HepG2 (cell line): ENCODE data around the gene TLNRD1. TPM values are rescaled to one million over a fixed set of nuclear protein-coding genes. Genes with fewer than 3 reads are reported as not detected.

Source experiments
- ATAC-seq: fragments of 200-7000 bp; cut with Tn5 transposase; 3 replicates; pipeline ENCODE4 v1.9.1; 2020; ENCODE audit warnings: mild to moderate bottlenecking, moderate library complexity
- BruUV-seq: library from RNA; stranded (reverse); fragments of 400-500 nt; replicated peaks from 2 replicates; lab custom pipeline; 2021; lab: Mats Ljungman, UMichigan
- CTCF ChIA-PET: fragments of 300-600 bp; formaldehyde crosslinking; extraction: SDS; loops from one replicate; lab custom pipeline; 2021; ENCODE audit warnings: low total read pairs, inconsistent platforms, low intra/inter-chr PET ratio; lab: Yijun Ruan, JAX
- POLR2A ChIA-PET: fragments of 350-600 bp; sonication (Branson Sonifier 250); formaldehyde crosslinking; loops from one replicate; lab custom pipeline; 2020; ENCODE audit warnings: antibody characterized with exemption, inconsistent platforms; lab: Yijun Ruan, JAX
- DNase-seq: peaks from one replicate; pipeline ENCODE4 v3.0.0-alpha.2; 2015; ENCODE audit warnings: low spot score
- FAIRE-seq: peaks from 3 replicates; lab custom pipeline; 2011; peaks lifted over from hg19 to GRCh38; lab: Jason Lieb, UNC
- H2AFZ ChIP-seq: one replicate; pipeline ENCODE4 v1.6.1; 2011; ENCODE audit warnings: low read length, inconsistent platforms
- H3K27ac ChIP-seq: fragments of 300-600 bp; 3 replicates; pipeline ENCODE4 v1.8.0; 2011; ENCODE audit warnings: mixed run types, mild to moderate bottlenecking, mixed read lengths, low read length, inconsistent platforms; ENCODE audit not compliant: insufficient read depth; ENCODE audit errors: extremely low read length
- H3K27me3 ChIP-seq, 2 experiments: fragments of 200-600 bp in 1 of 2; 2 replicates in 1 of 2; 3 replicates in 1 of 2; pipeline versions ENCODE4 v1.6.0 to v1.8.0; 2011; ENCODE audit warnings: low read length in 2 of 2, mild to moderate bottlenecking in 2 of 2, moderate library complexity in 2 of 2, inconsistent platforms in 1 of 2; ENCODE audit not compliant: insufficient read depth in 2 of 2, control insufficient read depth in 1 of 2
- H3K36me3 ChIP-seq, 2 experiments: fragments of 200-600 bp in 1 of 2; replicated peaks in 1 of 2; 2 replicates in 1 of 2; 3 replicates in 1 of 2; pipeline versions ENCODE4 v1.5.1 to v1.8.0; 2011; ENCODE audit warnings: low read length in 2 of 2, inconsistent platforms in 1 of 2; ENCODE audit not compliant: insufficient read depth in 2 of 2, control insufficient read depth in 1 of 2
- H3K4me1 ChIP-seq: 2 replicates; pipeline ENCODE4 v1.5.1; 2012; ENCODE audit warnings: low read length, inconsistent platforms; ENCODE audit not compliant: insufficient read depth
- H3K4me2 ChIP-seq: 2 replicates; pipeline ENCODE4 v1.6.0; 2011; ENCODE audit warnings: low read depth, low read length, inconsistent platforms
- H3K4me3 ChIP-seq, 3 experiments: fragments of 200-600 bp in 1 of 3; sonication (generic), shearing (Covaris generic) in 1 of 3; replicated peaks in 1 of 3; 2 replicates each; pipeline ENCODE4 v1.5.1; 2011 to 2016; ENCODE audit warnings: low read length in 3 of 3, inconsistent platforms in 2 of 3, low read depth in 2 of 3, mild to moderate bottlenecking in 2 of 3, control low read depth in 1 of 3, mixed read lengths in 1 of 3; ENCODE audit not compliant: insufficient read depth in 1 of 3
- H3K79me2 ChIP-seq: one replicate; pipeline ENCODE4 v1.6.1; 2011; ENCODE audit warnings: low read length, inconsistent platforms; ENCODE audit not compliant: insufficient read depth
- H3K9ac ChIP-seq: 2 replicates; pipeline ENCODE4 v1.6.0; 2011; ENCODE audit warnings: mild to moderate bottlenecking, low read depth, low read length, inconsistent platforms; ENCODE audit not compliant: insufficient read depth
- H3K9me3 ChIP-seq: 2 replicates; pipeline ENCODE4 v1.5.1; 2012; ENCODE audit warnings: mild to moderate bottlenecking, low read length
- H4K20me1 ChIP-seq: 2 replicates; pipeline ENCODE4 v1.6.0; 2011; ENCODE audit warnings: inconsistent platforms, mild to moderate bottlenecking, low read length, moderate library complexity; ENCODE audit not compliant: insufficient read depth
- EHMT2 ChIP-seq: fragments of 200-600 bp; sonication (generic); IDR thresholded peaks from 2 replicates; pipeline ENCODE4 v1.7.0; 2017; ENCODE audit warnings: antibody characterized with exemption, low read depth, low read length, borderline replicate concordance
- JUNB ChIP-seq: sonication (generic); formaldehyde crosslinking; IDR thresholded peaks from 2 replicates; pipeline ENCODE4 v1.8.0; 2022; ENCODE audit warnings: missing genetic modification reagents, mild to moderate bottlenecking, borderline replicate concordance
- MTA3 ChIP-seq: sonication (generic); formaldehyde crosslinking; IDR thresholded peaks from 2 replicates; pipeline ENCODE4 v1.4.0; 2020; ENCODE audit warnings: missing genetic modification reagents
- NCOA2 ChIP-seq: sonication (generic); formaldehyde crosslinking; IDR thresholded peaks from 2 replicates; pipeline ENCODE4 v1.8.0; 2022; ENCODE audit warnings: inconsistent platforms
- NFRKB ChIP-seq: fragments of 450-650 bp; IDR thresholded peaks from 2 replicates; pipeline ENCODE4 v1.6.1; 2017
- SMAD3 ChIP-seq: sonication (generic); formaldehyde crosslinking; IDR thresholded peaks from 2 replicates; pipeline ENCODE4 v1.4.0; 2020; ENCODE audit warnings: missing genetic modification reagents
- TMF1 ChIP-seq: sonication (generic); formaldehyde crosslinking; IDR thresholded peaks from 2 replicates; pipeline ENCODE4 v1.8.1; 2022; ENCODE audit warnings: low read depth, missing genetic modification reagents
- ZBTB3 ChIP-seq: sonication (generic); formaldehyde crosslinking; IDR thresholded peaks from 2 replicates; pipeline ENCODE4 v1.4.0; 2020; ENCODE audit warnings: low read depth, mild to moderate bottlenecking, moderate library complexity, missing genetic modification reagents, borderline replicate concordance
- ZNF317 ChIP-seq: sonication (generic); formaldehyde crosslinking; IDR thresholded peaks from 2 replicates; pipeline ENCODE4 v1.5.0; 2020; ENCODE audit warnings: mild to moderate bottlenecking, missing genetic modification reagents
- ZNF549 ChIP-seq: sonication (generic); formaldehyde crosslinking; IDR thresholded peaks from 2 replicates; pipeline ENCODE4 v1.5.0; 2020; ENCODE audit warnings: missing genetic modification reagents
- ZNF567 ChIP-seq: sonication (generic); formaldehyde crosslinking; IDR thresholded peaks from 2 replicates; pipeline ENCODE4 v1.8.1; 2023; ENCODE audit warnings: mild to moderate bottlenecking, missing genetic modification reagents, borderline replicate concordance
- ZNF570 ChIP-seq: sonication (generic); formaldehyde crosslinking; IDR thresholded peaks from 2 replicates; pipeline ENCODE4 v1.4.0; 2020; ENCODE audit warnings: mild to moderate bottlenecking, missing genetic modification reagents, borderline replicate concordance
- ZNF619 ChIP-seq: sonication (generic); formaldehyde crosslinking; IDR thresholded peaks from 2 replicates; pipeline ENCODE4 v1.4.0; 2020; ENCODE audit warnings: mild to moderate bottlenecking, missing genetic modification reagents
- WGBS: methylation state at CpG from one replicate; pipeline ENCODE4 v1.1.6; 2017; ENCODE audit warnings: low lambda C conversion rate; 5-methylcytosine and 5-hydroxymethylcytosine counted together
- in situ Hi-C: cut with HindIII; loops from 2 replicates; pipeline ENCODE4 v1.10.0; 2017; ENCODE audit warnings: low pct_unique_long_range_greater_than_20kb; ENCODE audit not compliant: extremely low pct_ligation_motif_present
- intact Hi-C: fragments of 100-400 bp; cut with micrococcal nuclease; formaldehyde crosslinking; loops from one replicate; pipeline ENCODE4 v1.10.0; 2022; ENCODE audit not compliant: unreplicated experiment
- polyA plus RNA-seq, 8 experiments: library from polyadenylated mRNA; depleted of rRNA in 3 of 8; stranded (reverse) in 7 of 8; unstranded in 1 of 8; fragments of >200 nt; fragmentation: Illumina TruSeq in 4 of 8; extraction: Trizol in 4 of 8; gene quantifications; 2 replicates each; pipeline versions ENCODE4 v1.2.1 to v1.2.3, GENCODE V29; 2011 to 2016; ENCODE audit warnings: low read depth in 4 of 8, missing spikeins in 1 of 8, mixed read lengths in 1 of 8; ENCODE audit not compliant: insufficient read depth in 1 of 8
- total RNA-seq, 5 experiments: library from RNA; depleted of rRNA; stranded (reverse); fragments of >200 nt; fragmentation: Illumina TruSeq; extraction: Trizol; gene quantifications; 2 replicates each; pipeline ENCODE4 v1.2.3, GENCODE V29; 2016; ENCODE audit warnings: low read depth in 1 of 5

TLNRD1 gene
- total and polyA plus RNA-seq, 2 of the 13 experiments (the other 11 are each of a cell fraction or from before 2014, with no cell fraction given) = 3.4 to 5.3 TPM

GRCh38 chr15:80979538-80980200, 21.1 kb upstream of the TLNRD1 start:
- H3K27me3 ChIP-seq = no peaks in the 10 kb centered on the region
- no peak for DNase-seq
- TF ChIP-seq ZNF570 (CRISPR knock-in tag) = no peak
- TF ChIP-seq JUNB (CRISPR knock-in tag) = no peak
- TF ChIP-seq SMAD3 = no peak
- no peak for TF ChIP-seq NFRKB
- no peak for TF ChIP-seq ZNF567
- TF ChIP-seq TMF1 (CRISPR knock-in tag) = no peak
- TF ChIP-seq MTA3 (CRISPR knock-in tag) = no peak
- TF ChIP-seq, all 625 proteins: peak for 0
- Histone ChIP-seq H4K20me1 (no peaks in the 10 kb centered on the region; the same call in 1 of the 2 replicates), H3K4me3 (no peak overlapping the region), H3K4me2 (no peak overlapping the region), H3K4me1 (no peaks in the 10 kb centered on the region), H3K27ac (no peak overlapping the region), H3K9ac (no peak overlapping the region), H2AFZ (no peak overlapping the region), H3K79me2 (peaks cover 13% of the 10 kb centered on the region), H3K36me3 (peaks cover 6 to 30% of the 10 kb centered on the region in 2 experiments; a peak in 4 of 5 replicates), H3K9me3 (no peaks in the 10 kb centered on the region)
- intact Hi-C loops = loop anchor here (5.0 kb wide), 1 partner anchor 128 kb away; no protein-coding TSS in a partner anchor
- FAIRE-seq (no peak), ATAC-seq (no peak)
- WGBS = 93% methylated on average over 8 of the region's 8 CpGs
- ChIA-PET CTCF (no interaction called here), POLR2A (no interaction called here)
- in situ Hi-C loops = loop anchor here (10.0 kb wide), 1 partner anchor 415 kb away; no protein-coding TSS in a partner anchor
- no TSS peak for BruUV-seq

GRCh38 chr15:80982205-80982604, 18.5 kb upstream of the TLNRD1 start:
- WGBS = 93% methylated on average over 2 of the region's 2 CpGs
- BruUV-seq = no TSS peak
- no peak for ATAC-seq

More at GRCh38 chr15:80982205-80982604, 18.5 kb upstream of the TLNRD1 start:
- CTCF ChIA-PET = no interaction called here
- Histone ChIP-seq H3K36me3 (peaks cover 6 to 34% of the 10 kb centered on the region in 2 experiments; a peak in 4 of 5 replicates), H3K4me3 (no peak overlapping the region), H3K27me3 (no peaks in the 10 kb centered on the region), H3K79me2 (peaks cover 37% of the 10 kb centered on the region), H2AFZ (no peak overlapping the region), H4K20me1 (no peaks in the 10 kb centered on the region; the same call in none of the 2 replicates), H3K27ac (no peak overlapping the region), H3K9ac (no peak overlapping the region), H3K4me1 (peaks cover 13% of the 10 kb centered on the region), H3K4me2 (no peak overlapping the region), H3K9me3 (no peaks in the 10 kb centered on the region)
- DNase-seq = no peak
- TF ChIP-seq ZNF549 (CRISPR knock-in tag) (no peak), EHMT2 (no peak), ZNF619 (CRISPR knock-in tag) (no peak), NCOA2 (CRISPR knock-in tag) (no peak), ZNF317 (CRISPR knock-in tag) (no peak), ZBTB3 (no peak)
- in situ Hi-C loops = no loop called here
- FAIRE-seq = no peak
- intact Hi-C loops = no loop called here
- POLR2A ChIA-PET = no interaction called here
